ENCODE measurements around the gene WNT5B. TPM values are rescaled to one million over a fixed set of nuclear protein-coding genes. Genes with fewer than 3 reads are reported as not detected.

WNT5B gene
- total RNA-seq, 2 donors from 2014 or later = 0.71 to 6.1 TPM

DNA sequence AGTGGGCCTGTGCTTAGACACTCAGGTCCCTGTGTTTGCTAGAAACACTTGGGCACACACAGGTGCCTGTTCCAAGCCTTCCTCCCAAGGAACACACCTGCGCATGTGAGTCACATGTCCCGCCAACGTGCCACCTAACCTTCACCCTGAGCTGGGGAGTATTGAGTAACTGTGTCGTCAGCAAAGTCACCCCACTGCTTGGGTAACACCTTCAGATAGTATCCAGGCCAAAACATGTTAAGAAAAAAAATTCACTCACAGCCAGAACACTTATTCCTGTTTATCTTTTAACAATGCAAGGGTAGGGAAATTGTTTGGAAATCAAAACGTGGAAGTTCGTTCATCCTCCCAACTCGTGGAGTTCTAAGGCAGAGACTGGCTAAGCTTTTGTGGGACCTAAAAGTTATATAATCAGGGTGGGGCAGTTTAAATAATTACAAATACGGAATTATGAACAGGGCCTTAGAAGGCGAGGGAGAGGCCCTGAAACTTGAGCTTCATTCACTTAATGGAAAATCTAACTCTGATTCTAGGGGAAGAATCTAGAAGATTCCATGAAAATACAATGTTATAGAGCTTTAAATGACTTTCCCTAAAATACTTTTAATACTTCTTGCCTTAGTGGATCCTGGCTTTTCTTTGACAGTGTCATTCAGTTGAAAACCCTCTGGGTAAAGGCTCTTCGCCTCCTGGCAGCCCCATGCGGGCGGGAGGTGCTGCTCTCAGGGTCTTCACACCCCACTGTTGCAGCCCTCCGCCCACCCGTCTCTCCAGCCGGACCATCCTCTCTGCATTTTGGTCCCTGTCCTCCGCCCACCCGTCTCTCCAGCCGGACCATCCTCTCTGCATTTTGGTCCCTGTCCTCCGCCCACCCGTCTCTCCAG lies 31.5 kb downstream of the WNT5B start:
- peak; percentile 54 for DNase-seq
- no peaks in the 10 kb centered on the region for H3K9me3 ChIP-seq (ENCODE audit: control insufficient read depth, low read length)
- Mint-ChIP-seq H3K27me3 (ENCODE audit: insufficient read depth) (peaks cover 73% of the 10 kb centered on the region), H3K27ac (no peak overlapping the region), H3K36me3 (ENCODE audit: low read depth) (no peaks in the 10 kb centered on the region), H3K9me3 (peaks cover 3% of the 10 kb centered on the region), H3K4me3 (peak overlapping the region; percentile 70), H3K4me1 (peaks cover 2% of the 10 kb centered on the region)
- no peak overlapping the region for H3K27ac ChIP-seq (ENCODE audit: low read depth, low read length)
- no peak overlapping the region for H3K4me3 ChIP-seq (ENCODE audit: low read length)
- no peaks in the 10 kb centered on the region for H3K4me1 ChIP-seq (ENCODE audit: control insufficient read depth, insufficient read depth, low read length)
- no peak overlapping the region for H3K9ac ChIP-seq (ENCODE audit: extremely low read depth, low read length, poor library complexity, severe bottlenecking)
- H3K27me3 ChIP-seq (ENCODE audit: control insufficient read depth, insufficient read depth, low read length, poor library complexity, severe bottlenecking) = peaks cover 7% of the 10 kb centered on the region
- H3K36me3 ChIP-seq (ENCODE audit: control insufficient read depth, insufficient read depth, low read length) = no peaks in the 10 kb centered on the region
- TF ChIP-seq CTCF (conservative IDR thresholded peaks at IDR 0.05) = peak; percentile 21
- 61 to 64% methylated on average over 11 to 14 of the region's 20 CpGs for WGBS, 2 experiments (ENCODE audit: insufficient coverage in 1 of 2, insufficient read length in 1 of 2)

DNA sequence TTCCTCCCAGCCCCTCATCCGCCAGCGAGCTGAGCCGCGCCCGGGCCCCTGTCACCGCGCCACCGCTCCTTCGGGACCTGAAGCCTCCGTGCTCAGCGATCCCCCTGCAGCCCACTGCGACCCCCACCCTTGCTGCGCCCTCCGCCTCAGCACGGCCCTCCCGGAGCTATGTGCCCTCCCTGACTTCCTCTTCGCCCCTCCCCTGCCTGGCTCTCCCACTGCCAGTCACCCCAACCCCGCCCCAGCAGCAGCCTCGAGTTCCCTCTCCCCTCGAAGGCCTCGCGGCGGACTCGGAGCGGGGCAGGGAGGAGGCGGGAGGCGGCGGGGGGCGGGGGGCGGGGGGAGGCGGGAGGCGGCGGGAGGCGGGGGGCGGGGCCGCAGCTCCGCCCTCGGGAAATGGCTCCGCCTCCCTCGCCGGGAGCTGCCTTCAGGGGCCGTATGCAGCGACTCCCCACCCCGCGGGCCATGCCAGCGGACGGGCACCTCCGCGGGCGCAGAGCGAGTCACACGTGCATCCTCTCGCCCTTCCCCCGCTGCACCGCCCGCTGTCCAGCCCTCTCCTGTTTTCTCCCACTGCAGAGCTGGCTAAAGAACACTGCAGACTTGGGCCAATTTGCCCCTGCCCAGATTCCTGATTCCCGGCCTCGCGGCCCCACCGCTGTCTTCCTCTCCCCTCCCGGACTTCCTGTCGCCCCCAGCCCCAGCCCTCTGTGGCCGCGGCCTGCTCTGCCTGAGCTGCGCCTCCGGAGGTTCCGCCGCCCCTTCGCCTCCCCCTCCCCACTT lies 32.7 kb downstream of the WNT5B start:
- DNase-seq = peak; percentile 92
- Histone ChIP-seq H3K9me3 (ENCODE audit: control insufficient read depth, low read length) (no peaks in the 10 kb centered on the region), H3K4me3 (ENCODE audit: low read length) (peak overlapping the region; percentile 75), H3K27ac (ENCODE audit: low read depth, low read length) (no peak overlapping the region), H3K27me3 (ENCODE audit: control insufficient read depth, insufficient read depth, low read length, poor library complexity, severe bottlenecking) (peaks cover 7% of the 10 kb centered on the region), H3K4me1 (ENCODE audit: control insufficient read depth, insufficient read depth, low read length) (no peaks in the 10 kb centered on the region), H3K36me3 (ENCODE audit: control insufficient read depth, insufficient read depth, low read length) (no peaks in the 10 kb centered on the region), H3K9ac (ENCODE audit: extremely low read depth, low read length, poor library complexity, severe bottlenecking) (no peak overlapping the region)
- Mint-ChIP-seq H3K4me1 (peaks cover 2% of the 10 kb centered on the region), H3K4me3 (peak overlapping the region; percentile 70), H3K9me3 (peaks cover 3% of the 10 kb centered on the region), H3K27ac (peak overlapping the region; percentile 63), H3K27me3 (ENCODE audit: insufficient read depth) (peaks cover 67% of the 10 kb centered on the region), H3K36me3 (ENCODE audit: low read depth) (no peaks in the 10 kb centered on the region)
- no peak for TF ChIP-seq CTCF (conservative IDR thresholded peaks at IDR 0.05)
- 0 to 1% methylated on average over 2 to 48 of the region's 69 CpGs for WGBS, 2 experiments (ENCODE audit: insufficient coverage in 1 of 2, insufficient read length in 1 of 2)

DNA sequence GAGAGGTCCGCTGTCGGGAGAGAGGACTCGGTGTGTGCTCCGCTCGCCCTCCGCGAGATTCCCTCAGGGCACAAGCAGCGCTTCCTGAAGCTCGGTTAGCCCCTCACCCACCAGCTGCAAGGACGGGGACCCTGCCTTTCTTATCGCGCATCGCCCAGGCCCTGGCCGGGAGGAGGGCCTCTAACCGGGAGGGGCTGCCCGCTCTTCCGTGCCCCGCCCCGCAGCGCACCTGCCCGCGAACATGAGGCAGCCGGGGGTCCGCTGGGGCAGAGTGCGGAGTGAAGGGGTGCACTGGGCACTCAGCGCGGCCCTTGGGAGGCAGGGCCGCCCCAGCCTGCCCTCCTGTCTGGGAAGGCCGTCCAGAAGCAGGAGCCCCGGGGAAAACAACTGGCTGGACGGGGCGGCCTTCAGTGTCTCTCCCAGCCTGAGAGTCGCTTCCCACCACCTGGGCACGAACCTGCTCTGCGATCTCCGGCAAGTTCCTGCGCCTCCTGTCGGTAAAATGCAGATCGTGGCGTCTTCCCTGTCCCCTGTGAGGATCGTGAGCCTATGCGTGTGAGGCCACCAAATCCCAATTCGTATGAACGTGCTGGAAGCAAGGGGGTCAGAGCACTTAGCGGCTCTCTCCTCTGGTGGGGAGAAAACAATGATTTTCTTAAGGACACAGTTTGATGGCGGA lies 33.9 kb downstream of the WNT5B start:
- 4 to 6% methylated on average over 20 to 46 of the region's 46 CpGs for WGBS, 2 experiments (ENCODE audit: insufficient coverage in 1 of 2, insufficient read length in 1 of 2)
- H3K4me3 Mint-ChIP-seq = peak overlapping the region; percentile 70
- H3K27ac Mint-ChIP-seq = peak overlapping the region; percentile 13
- Histone ChIP-seq H3K27ac (ENCODE audit: low read depth, low read length) (no peak overlapping the region), H3K4me3 (ENCODE audit: low read length) (peak overlapping the region; percentile 69), H3K4me1 (ENCODE audit: control insufficient read depth, insufficient read depth, low read length) (no peaks in the 10 kb centered on the region), H3K36me3 (ENCODE audit: control insufficient read depth, insufficient read depth, low read length) (no peaks in the 10 kb centered on the region), H3K27me3 (ENCODE audit: control insufficient read depth, insufficient read depth, low read length, poor library complexity, severe bottlenecking) (peaks cover 7% of the 10 kb centered on the region), H3K9me3 (ENCODE audit: control insufficient read depth, low read length) (no peaks in the 10 kb centered on the region), H3K9ac (ENCODE audit: extremely low read depth, low read length, poor library complexity, severe bottlenecking) (peak overlapping the region; percentile 16)
- peaks cover 3% of the 10 kb centered on the region for H3K9me3 Mint-ChIP-seq
- DNase-seq = peak; percentile 99
- no peaks in the 10 kb centered on the region for H3K36me3 Mint-ChIP-seq (ENCODE audit: low read depth)
- H3K27me3 Mint-ChIP-seq (ENCODE audit: insufficient read depth) = peaks cover 57% of the 10 kb centered on the region
- TF ChIP-seq CTCF (conservative IDR thresholded peaks at IDR 0.05) = peak; percentile 100
- peaks cover 2% of the 10 kb centered on the region for H3K4me1 Mint-ChIP-seq
